HUDEP-2 (cell line): ENCODE results near the gene KIAA1671.
A peak's percentile ranks its signal among the peaks of the same experiment; 100 is the strongest.

Experiments
- DNase-seq, 76 experiments: peaks; one replicate each; lab custom pipeline; 2025; ENCODE audit not compliant: unreplicated experiment in 76 of 76; lab: John Stamatoyannopoulos, UW

The KIAA1671 gene

GRCh38 chr22:25032066-25032465, 79.5 kb downstream of the KIAA1671 start:
- no peak for DNase-seq

- DNase-seq = no peak
Measured at GRCh38 chr22:25035715-25036114, 83.2 kb downstream of the KIAA1671 start.

- DNase-seq = no peak
Measured at GRCh38 chr22:25038239-25038638, 85.7 kb downstream of the KIAA1671 start.

- DNase-seq = no peak
Measured at GRCh38 chr22:25038771-25039170, 86.3 kb downstream of the KIAA1671 start.

- no peak for DNase-seq
Measured at GRCh38 chr22:25039255-25039654, 86.7 kb downstream of the KIAA1671 start.

- no peak for DNase-seq
Measured at GRCh38 chr22:25039754-25040153, 87.2 kb downstream of the KIAA1671 start.

- DNase-seq = no peak
Measured at GRCh38 chr22:25045159-25045558, 92.6 kb downstream of the KIAA1671 start.

GRCh38 chr22:25048071-25048470, 95.6 kb downstream of the KIAA1671 start:
- DNase-seq = no peak

- peak in 59 of 76 experiments; percentile 5 to 73 (median 52) for DNase-seq
Measured at GRCh38 chr22:25048659-25049647, 96.4 kb downstream of the KIAA1671 start.

GRCh38 chr22:25049770-25050169, 97.3 kb downstream of the KIAA1671 start:
- DNase-seq = no peak

- DNase-seq = no peak
Measured at GRCh38 chr22:25050566-25050965, 98.0 kb downstream of the KIAA1671 start.

GRCh38 chr22:25051073-25051472, 98.6 kb downstream of the KIAA1671 start:
- DNase-seq = peak in 3 of 76 experiments; percentile 11 to 20 (median 13)

GRCh38 chr22:25051983-25052710, 99.6 kb downstream of the KIAA1671 start:
- DNase-seq = no peak

GRCh38 chr22:25053153-25053805, 100.8 kb downstream of the KIAA1671 start:
- no peak for DNase-seq

- DNase-seq = no peak
Measured at GRCh38 chr22:25054943-25055511, 102.5 kb downstream of the KIAA1671 start.

- peak in 55 of 76 experiments; percentile 5 to 71 (median 43) for DNase-seq
Measured at GRCh38 chr22:25057013-25057881, 104.7 kb downstream of the KIAA1671 start.

GRCh38 chr22:25059438-25059837, 106.9 kb downstream of the KIAA1671 start:
- DNase-seq = no peak

- peak in 1 of 76 experiments; percentile 5 for DNase-seq
Measured at GRCh38 chr22:25060522-25061071, 108.1 kb downstream of the KIAA1671 start.

- DNase-seq = no peak
Measured at GRCh38 chr22:25061134-25061533, 108.6 kb downstream of the KIAA1671 start.
